Suppressor macrophage (primary cell): ENCODE results near the gene ZFYVE9.
"Not testable (repeated sequence)": the region's sequence is repeated elsewhere in the genome, so short reads cannot be mapped to it uniquely, and the experiment has no call there.

Source experiments
- DNase-seq, 4 experiments: peaks; one replicate each; pipeline ENCODE4 v3.0.0-alpha.2; 2020 to 2022

Gene ZFYVE9

GRCh38 chr1:52192436-52192835 lies 50.5 kb downstream of the ZFYVE9 start:
- no peak for DNase-seq

DNA sequence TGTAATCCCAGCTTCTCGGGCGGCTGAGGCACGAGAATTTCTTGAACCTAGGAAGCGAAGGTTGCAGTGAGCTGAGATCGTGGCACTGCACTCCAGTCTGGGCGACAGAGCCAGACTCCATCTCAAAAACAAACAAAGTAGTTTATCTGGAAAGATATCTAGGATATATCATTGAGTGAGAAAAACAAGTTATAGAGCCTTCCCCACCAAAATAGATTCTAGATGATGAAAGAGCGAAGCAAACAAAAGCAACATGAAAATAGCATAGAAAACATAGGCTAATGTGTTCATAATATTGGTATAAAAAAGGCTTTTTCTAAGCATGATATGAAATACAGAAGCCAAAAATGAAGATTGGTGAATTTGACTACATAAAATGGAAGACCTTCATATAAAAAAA lies 52.1 kb downstream of the ZFYVE9 start:
- no peak for DNase-seq

DNA sequence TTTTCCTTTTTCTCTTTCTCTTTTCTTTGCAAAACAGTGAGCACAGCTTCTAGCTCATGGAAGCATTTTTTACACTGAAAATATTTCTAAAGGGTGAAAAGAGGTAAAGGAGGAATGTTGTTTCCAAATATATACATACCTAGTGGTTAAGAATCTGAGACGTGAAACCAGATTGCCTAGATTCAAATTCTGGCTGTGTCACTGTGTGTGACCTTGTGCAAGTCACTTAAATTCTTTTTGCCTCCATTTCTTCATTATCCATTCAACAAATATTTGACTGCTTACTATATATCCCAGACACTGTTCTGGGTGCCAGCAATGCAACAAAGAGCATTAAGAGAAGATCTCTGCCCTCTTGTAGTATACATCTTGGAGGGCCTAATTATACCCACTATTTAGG lies 53.3 kb downstream of the ZFYVE9 start:
- DNase-seq = no peak

GRCh38 chr1:52203935-52204625 lies 62.2 kb downstream of the ZFYVE9 start:
- DNase-seq = peak in 1 of 4 experiments; percentile 4

DNA sequence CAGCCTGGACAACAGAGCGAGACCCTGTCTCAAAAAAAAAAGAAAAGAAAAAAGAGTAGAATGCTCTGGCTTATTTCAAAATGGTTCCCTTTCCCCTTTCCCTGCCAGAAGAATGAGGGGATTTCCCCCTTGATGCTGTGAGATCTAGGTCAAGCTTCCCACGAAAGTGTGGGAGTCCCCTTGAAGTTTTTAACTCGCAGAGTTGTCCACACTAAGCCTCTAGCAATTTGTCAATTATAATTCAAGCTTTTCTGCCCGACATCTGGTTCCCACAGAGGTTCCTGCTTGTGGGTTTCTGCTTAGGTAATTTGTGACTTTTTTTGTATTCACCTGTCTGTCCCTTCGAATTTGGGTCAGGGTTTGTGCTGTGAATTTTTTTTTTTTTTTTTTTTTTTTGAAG lies 62.8 kb downstream of the ZFYVE9 start:
- DNase-seq = peak in 3 of 4 experiments; percentile 18 to 30 (median 22)

GRCh38 chr1:52206686-52207085 lies 64.8 kb downstream of the ZFYVE9 start:
- DNase-seq = not testable (repeated sequence)

- no peak for DNase-seq
Measured at GRCh38 chr1:52209429-52209828, 67.5 kb downstream of the ZFYVE9 start.

DNA sequence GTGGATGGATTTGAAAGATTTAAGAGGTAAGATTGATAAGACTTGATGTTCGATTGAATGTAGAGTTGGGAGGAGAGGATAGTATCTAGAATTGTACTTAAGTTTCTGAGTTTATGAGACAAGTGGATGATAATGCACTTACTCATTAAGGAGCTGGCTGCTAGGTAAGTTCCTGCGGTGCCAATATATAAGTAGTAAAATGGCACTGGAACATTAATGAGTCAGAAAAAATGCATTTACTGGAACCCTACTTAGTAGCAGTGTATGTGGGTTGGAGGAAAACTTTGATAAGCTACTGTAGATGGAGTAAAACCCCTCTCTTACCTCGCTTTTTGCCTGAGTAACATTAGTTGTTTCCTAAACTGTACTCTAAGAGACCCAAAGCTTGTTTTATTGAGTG lies 68.2 kb downstream of the ZFYVE9 start:
- DNase-seq = no peak

- peak in 2 of 4 experiments; percentile 6 to 22 for DNase-seq
Measured at GRCh38 chr1:52216907-52217458, 75.1 kb downstream of the ZFYVE9 start.

- no peak for DNase-seq
Measured at GRCh38 chr1:52225174-52225573, 83.3 kb downstream of the ZFYVE9 start.

- DNase-seq = no peak
Measured at GRCh38 chr1:52229494-52229893, 87.6 kb downstream of the ZFYVE9 start.

- DNase-seq = no peak
Measured at GRCh38 chr1:52233463-52233862, 91.6 kb downstream of the ZFYVE9 start.

DNA sequence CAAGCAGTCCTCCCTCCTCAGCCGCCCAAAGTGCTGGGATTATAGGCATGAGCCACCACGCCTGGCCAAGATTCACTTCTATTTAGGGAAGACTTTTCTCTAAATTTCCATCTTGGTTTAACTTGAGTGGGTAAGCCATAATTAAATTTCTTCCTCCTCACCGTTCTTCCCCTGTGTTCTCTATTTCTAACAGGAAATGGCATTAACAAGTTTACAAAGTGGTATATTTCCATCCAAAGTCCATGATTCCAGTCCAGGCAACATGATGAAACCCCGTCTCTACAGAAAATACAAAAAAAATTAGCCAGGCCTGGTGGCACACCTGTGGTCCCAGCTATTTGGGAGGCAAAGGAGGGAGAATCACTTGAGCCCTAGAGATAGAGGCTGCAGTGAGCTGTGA lies 92.1 kb downstream of the ZFYVE9 start:
- no peak for DNase-seq

DNA sequence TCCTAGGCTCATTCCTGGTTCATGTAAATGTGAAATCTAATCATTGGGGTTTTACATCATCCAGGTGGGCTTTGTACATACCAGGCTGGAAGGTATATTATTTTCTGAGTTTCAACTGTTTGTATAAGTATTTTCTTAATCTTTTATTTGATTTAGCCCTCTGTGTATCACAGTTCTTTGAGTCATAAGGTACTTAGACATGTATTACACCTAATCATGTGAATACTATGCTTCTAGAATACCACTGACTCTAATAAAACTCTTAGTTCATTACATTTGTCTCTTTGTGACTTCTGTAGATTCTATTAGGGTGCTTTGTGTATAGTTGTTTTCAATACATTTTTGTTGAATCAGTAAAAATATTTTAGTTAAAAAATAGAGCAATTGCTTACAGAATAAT lies 92.8 kb downstream of the ZFYVE9 start:
- DNase-seq = no peak

- DNase-seq = no peak
Measured at GRCh38 chr1:52235646-52236045, 93.8 kb downstream of the ZFYVE9 start.

DNA sequence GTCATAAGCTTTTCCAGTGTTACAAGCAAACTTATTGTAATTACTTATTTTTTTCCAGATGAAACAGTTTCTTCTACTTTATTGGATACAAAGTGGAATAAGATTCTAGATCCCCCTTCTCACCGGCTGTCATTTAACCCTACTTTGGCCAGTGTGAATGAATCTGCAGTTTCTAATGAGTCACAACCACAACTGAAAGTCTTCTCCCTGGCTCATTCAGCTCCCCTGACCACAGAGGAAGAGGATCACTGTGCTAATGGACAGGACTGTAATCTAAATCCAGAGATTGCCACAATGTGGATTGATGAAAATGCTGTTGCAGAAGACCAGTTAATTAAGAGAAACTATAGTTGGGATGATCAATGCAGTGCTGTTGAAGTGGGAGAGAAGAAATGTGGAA lies 95.5 kb downstream of the ZFYVE9 start:
- DNase-seq = peak in 1 of 4 experiments; percentile 8

DNA sequence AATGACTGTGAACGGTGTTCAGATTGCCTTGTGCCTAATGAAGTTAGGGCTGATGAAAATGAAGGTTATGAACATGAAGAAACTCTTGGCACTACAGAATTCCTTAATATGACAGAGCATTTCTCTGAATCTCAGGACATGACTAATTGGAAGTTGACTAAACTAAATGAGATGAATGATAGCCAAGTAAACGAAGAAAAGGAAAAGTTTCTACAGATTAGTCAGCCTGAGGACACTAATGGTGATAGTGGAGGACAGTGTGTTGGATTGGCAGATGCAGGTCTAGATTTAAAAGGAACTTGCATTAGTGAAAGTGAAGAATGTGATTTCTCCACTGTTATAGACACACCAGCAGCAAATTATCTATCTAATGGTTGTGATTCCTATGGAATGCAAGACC lies 96.6 kb downstream of the ZFYVE9 start:
- DNase-seq = no peak

DNA sequence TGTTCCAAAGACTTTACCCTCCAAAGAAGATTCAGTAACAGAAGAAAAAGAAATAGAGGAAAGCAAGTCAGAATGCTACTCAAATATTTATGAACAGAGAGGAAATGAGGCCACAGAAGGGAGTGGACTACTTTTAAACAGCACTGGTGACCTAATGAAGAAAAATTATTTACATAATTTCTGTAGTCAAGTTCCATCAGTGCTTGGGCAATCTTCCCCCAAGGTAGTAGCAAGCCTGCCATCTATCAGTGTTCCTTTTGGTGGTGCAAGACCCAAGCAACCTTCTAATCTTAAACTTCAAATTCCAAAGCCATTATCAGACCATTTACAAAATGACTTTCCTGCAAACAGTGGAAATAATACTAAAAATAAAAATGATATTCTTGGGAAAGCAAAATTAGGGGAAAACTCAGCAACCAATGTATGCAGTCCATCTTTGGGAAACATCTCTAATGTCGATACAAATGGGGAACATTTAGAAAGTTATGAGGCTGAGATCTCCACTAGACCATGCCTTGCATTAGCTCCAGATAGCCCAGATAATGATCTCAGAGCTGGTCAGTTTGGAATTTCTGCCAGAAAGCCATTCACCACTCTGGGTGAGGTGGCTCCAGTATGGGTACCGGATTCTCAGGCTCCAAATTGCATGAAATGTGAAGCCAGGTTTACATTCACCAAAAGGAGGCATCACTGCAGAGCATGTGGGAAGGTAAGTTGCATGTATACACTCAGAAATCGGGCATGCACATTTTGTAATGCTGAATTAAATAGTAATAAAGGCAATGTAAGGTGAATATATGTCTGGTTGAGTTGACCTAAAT lies 97.2 kb downstream of the ZFYVE9 start:
- peak in 1 of 4 experiments; percentile 6 for DNase-seq

DNA sequence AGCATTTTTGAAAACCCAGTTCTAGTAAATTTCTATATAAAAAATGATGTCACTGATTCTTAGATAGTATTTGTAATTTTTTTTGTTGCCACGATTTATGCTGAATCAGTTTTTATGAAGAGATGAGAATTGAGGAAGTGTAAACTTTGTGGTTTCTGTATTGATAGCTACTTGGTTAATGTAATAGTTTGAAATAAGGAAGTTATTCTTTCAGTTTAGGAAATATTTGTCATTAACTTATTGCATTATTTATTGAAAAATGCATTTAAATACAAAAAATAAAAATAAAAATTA lies 97.8 kb downstream of the ZFYVE9 start:
- DNase-seq = peak in 3 of 4 experiments; percentile 3 to 90 (median 86)

GRCh38 chr1:52240592-52241210 lies 98.8 kb downstream of the ZFYVE9 start:
- peak; percentile 17 to 74 (median 42) for DNase-seq

DNA sequence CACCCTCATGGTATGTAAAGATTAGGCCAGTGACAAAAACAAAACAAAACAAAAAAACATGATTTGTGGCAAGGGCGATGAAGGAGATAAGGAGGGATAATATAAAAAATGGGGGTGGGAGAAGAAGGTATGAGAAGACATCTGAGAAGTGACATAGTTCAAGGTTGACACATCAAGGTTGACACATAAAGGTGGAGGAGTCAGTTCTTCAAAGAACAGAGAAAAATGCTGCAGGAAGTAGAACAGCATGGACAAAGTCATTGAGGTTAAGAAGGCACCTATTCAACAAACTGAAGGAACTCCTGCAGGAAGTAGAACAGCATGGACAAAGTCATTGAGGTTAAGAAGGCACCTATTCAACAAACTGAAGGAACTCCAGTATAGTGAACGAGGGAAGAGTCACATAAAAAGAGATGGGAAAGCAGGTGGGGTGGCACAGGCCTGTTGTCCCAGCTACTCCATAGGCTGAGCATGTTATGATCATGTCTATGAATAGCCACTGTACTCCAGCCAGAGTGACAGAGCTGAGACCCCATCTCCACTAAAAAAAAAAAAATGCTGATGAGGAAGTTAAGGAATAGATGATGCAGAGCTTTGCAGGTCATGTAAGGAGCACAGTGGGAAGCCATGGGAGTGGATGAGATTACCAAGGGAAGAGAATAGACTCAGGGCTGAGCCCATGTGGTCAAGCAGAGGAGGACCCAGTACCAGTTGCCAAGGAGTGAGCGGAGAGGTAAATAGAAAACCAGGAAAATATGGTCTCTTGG lies 101.5 kb downstream of the ZFYVE9 start:
- DNase-seq = no peak

GRCh38 chr1:52249831-52250230 lies 107.9 kb downstream of the ZFYVE9 start:
- DNase-seq = no peak

- no peak for DNase-seq
Measured at GRCh38 chr1:52253421-52253820, 111.5 kb downstream of the ZFYVE9 start.
